ENCODE data around the gene CCL14.

DNA sequence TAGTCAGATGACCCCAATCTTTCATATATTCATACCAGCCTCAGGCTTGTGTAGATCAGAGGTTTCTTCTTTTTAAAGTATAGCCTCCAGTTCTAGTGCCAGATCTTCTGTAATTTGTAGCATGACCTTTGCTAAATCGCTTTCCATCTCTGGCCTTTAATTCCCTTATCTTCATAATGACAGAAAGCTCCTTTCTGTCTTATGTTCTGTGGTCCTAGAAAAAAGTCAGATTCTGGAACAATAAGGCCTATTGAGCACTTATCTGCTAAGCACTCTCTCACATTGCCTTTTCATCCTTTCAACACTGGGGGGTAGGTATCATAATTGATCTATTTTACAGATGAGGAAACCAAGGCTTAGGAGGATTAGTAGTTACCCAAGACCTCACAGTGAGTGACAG lies 14.5 kb downstream of the CCL14 start:
- TF ChIP-seq, protein P1, sequence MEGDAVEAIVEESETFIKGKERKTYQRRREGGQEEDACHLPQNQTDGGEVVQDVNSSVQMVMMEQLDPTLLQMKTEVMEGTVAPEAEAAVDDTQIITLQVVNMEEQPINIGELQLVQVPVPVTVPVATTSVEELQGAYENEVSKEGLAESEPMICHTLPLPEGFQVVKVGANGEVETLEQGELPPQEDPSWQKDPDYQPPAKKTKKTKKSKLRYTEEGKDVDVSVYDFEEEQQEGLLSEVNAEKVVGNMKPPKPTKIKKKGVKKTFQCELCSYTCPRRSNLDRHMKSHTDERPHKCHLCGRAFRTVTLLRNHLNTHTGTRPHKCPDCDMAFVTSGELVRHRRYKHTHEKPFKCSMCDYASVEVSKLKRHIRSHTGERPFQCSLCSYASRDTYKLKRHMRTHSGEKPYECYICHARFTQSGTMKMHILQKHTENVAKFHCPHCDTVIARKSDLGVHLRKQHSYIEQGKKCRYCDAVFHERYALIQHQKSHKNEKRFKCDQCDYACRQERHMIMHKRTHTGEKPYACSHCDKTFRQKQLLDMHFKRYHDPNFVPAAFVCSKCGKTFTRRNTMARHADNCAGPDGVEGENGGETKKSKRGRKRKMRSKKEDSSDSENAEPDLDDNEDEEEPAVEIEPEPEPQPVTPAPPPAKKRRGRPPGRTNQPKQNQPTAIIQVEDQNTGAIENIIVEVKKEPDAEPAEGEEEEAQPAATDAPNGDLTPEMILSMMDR (IDR thresholded peaks at IDR 0.05) = no peak
- TF ChIP-seq SIN3A (IDR thresholded peaks at IDR 0.05; ENCODE audit: borderline replicate concordance, insufficient read depth, low read depth, low read length) (no peak), POLR2AphosphoS5 (IDR thresholded peaks at IDR 0.05; ENCODE audit: low read depth, low read length) (no peak)
- TF ChIP-seq, protein P2, sequence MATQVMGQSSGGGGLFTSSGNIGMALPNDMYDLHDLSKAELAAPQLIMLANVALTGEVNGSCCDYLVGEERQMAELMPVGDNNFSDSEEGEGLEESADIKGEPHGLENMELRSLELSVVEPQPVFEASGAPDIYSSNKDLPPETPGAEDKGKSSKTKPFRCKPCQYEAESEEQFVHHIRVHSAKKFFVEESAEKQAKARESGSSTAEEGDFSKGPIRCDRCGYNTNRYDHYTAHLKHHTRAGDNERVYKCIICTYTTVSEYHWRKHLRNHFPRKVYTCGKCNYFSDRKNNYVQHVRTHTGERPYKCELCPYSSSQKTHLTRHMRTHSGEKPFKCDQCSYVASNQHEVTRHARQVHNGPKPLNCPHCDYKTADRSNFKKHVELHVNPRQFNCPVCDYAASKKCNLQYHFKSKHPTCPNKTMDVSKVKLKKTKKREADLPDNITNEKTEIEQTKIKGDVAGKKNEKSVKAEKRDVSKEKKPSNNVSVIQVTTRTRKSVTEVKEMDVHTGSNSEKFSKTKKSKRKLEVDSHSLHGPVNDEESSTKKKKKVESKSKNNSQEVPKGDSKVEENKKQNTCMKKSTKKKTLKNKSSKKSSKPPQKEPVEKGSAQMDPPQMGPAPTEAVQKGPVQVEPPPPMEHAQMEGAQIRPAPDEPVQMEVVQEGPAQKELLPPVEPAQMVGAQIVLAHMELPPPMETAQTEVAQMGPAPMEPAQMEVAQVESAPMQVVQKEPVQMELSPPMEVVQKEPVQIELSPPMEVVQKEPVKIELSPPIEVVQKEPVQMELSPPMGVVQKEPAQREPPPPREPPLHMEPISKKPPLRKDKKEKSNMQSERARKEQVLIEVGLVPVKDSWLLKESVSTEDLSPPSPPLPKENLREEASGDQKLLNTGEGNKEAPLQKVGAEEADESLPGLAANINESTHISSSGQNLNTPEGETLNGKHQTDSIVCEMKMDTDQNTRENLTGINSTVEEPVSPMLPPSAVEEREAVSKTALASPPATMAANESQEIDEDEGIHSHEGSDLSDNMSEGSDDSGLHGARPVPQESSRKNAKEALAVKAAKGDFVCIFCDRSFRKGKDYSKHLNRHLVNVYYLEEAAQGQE (IDR thresholded peaks at IDR 0.05; ENCODE audit: insufficient read depth in 1 of 2, low read depth in 2 of 2, low read length in 1 of 2) = no peak
